Peyer's patch (tissue), 4 donors: ENCODE measurements around the gene FOSL1. TPM values are rescaled to one million over a fixed set of nuclear protein-coding genes. Genes with fewer than 3 reads are reported as not detected.

Source experiments
- DNase-seq, 3 donors: peaks; one replicate each; pipeline ENCODE4 v3.0.0-alpha.2; 2017 to 2019
- H3K27ac ChIP-seq, 4 donors: fragments of 200-600 bp; sonication (generic); one replicate each; pipeline ENCODE4 v1.5.1; 2016 to 2019
- H3K27me3 ChIP-seq, 2 donors: fragments of 200-600 bp; sonication (generic); one replicate each; pipeline ENCODE4 v1.5.1; 2019
- H3K36me3 ChIP-seq, 3 donors: fragments of 200-600 bp; sonication (generic); one replicate each; pipeline ENCODE4 v1.5.1; 2016 to 2019
- H3K4me1 ChIP-seq, 4 donors: fragments of 200-600 bp; sonication (generic); one replicate each; pipeline ENCODE4 v1.5.1; 2016 to 2019
- H3K4me3 ChIP-seq, 4 donors: fragments of 200-600 bp; sonication (generic); 1 replicate in 3 of 4; 2 replicates in 1 of 4; pipeline ENCODE4 v1.5.1; 2016 to 2019; ENCODE audit warnings: mild to moderate bottlenecking in 1 of 4
- H3K9me3 ChIP-seq, 4 donors: fragments of 200-600 bp; sonication (generic); one replicate each; pipeline ENCODE4 v1.5.1; 2016 to 2019; ENCODE audit warnings: mild to moderate bottlenecking in 1 of 4
- CTCF ChIP-seq, 6 experiments: fragments of 450-650 bp in 4 of 6; fragments of 200-600 bp in 2 of 6; sonication (generic) in 1 of 6; IDR thresholded peaks; one replicate each; pipeline ENCODE4 v1.5.1; 2017 to 2019; ENCODE audit warnings: antibody characterized with exemption in 6 of 6, mild to moderate bottlenecking in 3 of 6, moderate library complexity in 1 of 6
- POLR2A ChIP-seq, 2 donors: fragments of 450-650 bp; IDR thresholded peaks; one replicate each; pipeline ENCODE4 v1.5.1; 2017; ENCODE audit warnings: antibody characterized with exemption in 2 of 2, mild to moderate bottlenecking in 2 of 2, moderate library complexity in 2 of 2
- total RNA-seq, 4 donors: library from RNA; depleted of rRNA; stranded (reverse); fragments of >200 nt; gene quantifications; one replicate each; pipeline ENCODE4 v1.1.0, GENCODE V29; 2016

The FOSL1 gene
- total RNA-seq: 1 to 10 TPM in 3 of 4 donors, not detected in 1; 1.5 to 7.4 (median 1.7) TPM

GRCh38 chr11:65900125-65900898 lies at the start of gene FOSL1:
TSS of gene FOSL1 (minus strand) at chr11:65900388. CDS start at chr11:65900339, 49 bp downstream.
- H3K4me3 ChIP-seq: peak within 1 kb of the TSS; percentile 41 to 68 (median 57)

GRCh38 chr11:65947603-65948125 lies 47.5 kb upstream of the FOSL1 start:
- no peak for TF ChIP-seq POLR2A (IDR thresholded peaks at IDR 0.05)
- no peak for TF ChIP-seq CTCF (IDR thresholded peaks at IDR 0.05)

More at GRCh38 chr11:65900125-65900898, at the start of gene FOSL1:
- H3K4me1 ChIP-seq: peaks cover 10 to 22% (median 15%) of the 10 kb centered on the region in 4 donors
- H3K9me3 ChIP-seq: no peaks in the 10 kb centered on the region
- peak; percentile 90 to 98 (median 97) for DNase-seq
- peaks cover 0 to 5% of the 10 kb centered on the region in 2 donors for H3K27me3 ChIP-seq
- no peaks in the 10 kb centered on the region for H3K36me3 ChIP-seq
- H3K27ac ChIP-seq: peak within 1 kb of the TSS; percentile 16 to 62 (median 52)
- TF ChIP-seq POLR2A (IDR thresholded peaks at IDR 0.05) (peak; percentile 56 to 60), CTCF (IDR thresholded peaks at IDR 0.05) (no peak)

GRCh38 chr11:65947133-65947532 lies 46.9 kb upstream of the FOSL1 start:
- Histone ChIP-seq H3K4me3 (no peak overlapping the region), H3K4me1 (no peaks in the 10 kb centered on the region), H3K27ac (no peak overlapping the region), H3K36me3 (no peaks in the 10 kb centered on the region), H3K9me3 (no peaks in the 10 kb centered on the region), H3K27me3 (no peaks in the 10 kb centered on the region)
- TF ChIP-seq CTCF (IDR thresholded peaks at IDR 0.05) (no peak), POLR2A (IDR thresholded peaks at IDR 0.05) (no peak)
- DNase-seq: no peak

More at GRCh38 chr11:65947603-65948125, 47.5 kb upstream of the FOSL1 start:
- no peak for DNase-seq
- Histone ChIP-seq H3K27ac (no peak overlapping the region), H3K4me1 (no peaks in the 10 kb centered on the region), H3K27me3 (no peaks in the 10 kb centered on the region), H3K36me3 (no peaks in the 10 kb centered on the region), H3K9me3 (no peaks in the 10 kb centered on the region), H3K4me3 (no peak overlapping the region)

- Histone ChIP-seq H3K9me3 (no peaks in the 10 kb centered on the region), H3K4me3 (no peak overlapping the region), H3K36me3 (no peaks in the 10 kb centered on the region), H3K27me3 (no peaks in the 10 kb centered on the region), H3K4me1 (no peaks in the 10 kb centered on the region), H3K27ac (no peak overlapping the region)
- TF ChIP-seq CTCF (IDR thresholded peaks at IDR 0.05): no peak
- no peak for TF ChIP-seq POLR2A (IDR thresholded peaks at IDR 0.05)
- no peak for DNase-seq
Measured at GRCh38 chr11:65946655-65947054, 46.5 kb upstream of the FOSL1 start.

GRCh38 chr11:65945941-65946558 lies 45.9 kb upstream of the FOSL1 start:
- Histone ChIP-seq H3K4me1 (no peaks in the 10 kb centered on the region), H3K27ac (no peak overlapping the region), H3K27me3 (no peaks in the 10 kb centered on the region), H3K36me3 (no peaks in the 10 kb centered on the region), H3K9me3 (no peaks in the 10 kb centered on the region), H3K4me3 (no peak overlapping the region)
- no peak for TF ChIP-seq CTCF (IDR thresholded peaks at IDR 0.05)
- no peak for DNase-seq
